Neural crest cell (in vitro differentiated cells): Measurements from ENCODE around the gene TNRC6C. TPM values are rescaled to one million over a fixed set of nuclear protein-coding genes. Genes with fewer than 3 reads are reported as not detected.

Experiments
- DNase-seq: peaks from one replicate; pipeline ENCODE4 v3.0.0; 2021; ENCODE audit warnings: low read depth, mixed read lengths, low spot score
- H3K27ac Mint-ChIP-seq: one replicate; pipeline ENCODE4 v1.8.0; 2021; ENCODE audit warnings: mild to moderate bottlenecking, mixed read lengths; ENCODE audit not compliant: unreplicated experiment
- H3K27me3 Mint-ChIP-seq: 2 replicates; pipeline ENCODE4 v1.8.0; 2021; ENCODE audit warnings: low read depth, mild to moderate bottlenecking, mixed read lengths
- H3K36me3 Mint-ChIP-seq: 2 replicates; pipeline ENCODE4 v1.8.0; 2021; ENCODE audit warnings: low read depth, mild to moderate bottlenecking, mixed read lengths
- H3K4me1 Mint-ChIP-seq: 2 replicates; pipeline ENCODE4 v1.8.0; 2021; ENCODE audit warnings: mixed read lengths
- H3K4me3 Mint-ChIP-seq: one replicate; pipeline ENCODE4 v1.8.0; 2021; ENCODE audit warnings: mild to moderate bottlenecking, mixed read lengths
- H3K9me3 Mint-ChIP-seq: 2 replicates; pipeline ENCODE4 v1.8.0; 2021; ENCODE audit warnings: mixed read lengths
- CTCF ChIP-seq: fragments of 200-600 bp; sonication (generic); conservative IDR thresholded peaks from 2 replicates; pipeline ENCODE4 v1.5.0; 2021; ENCODE audit warnings: antibody characterized with exemption, mild to moderate bottlenecking
- total RNA-seq: library from RNA; stranded (reverse); gene quantifications from 2 replicates; pipeline ENCODE4 v1.2.1, GENCODE V29; 2021

The TNRC6C gene
- total RNA-seq, 1 donor from 2014 or later = 40.5 TPM

GRCh38 chr17:78089576-78090281 is 131.2 kb downstream of the TNRC6C start:
- no peak for TF ChIP-seq CTCF
- peaks cover 22% of the 10 kb centered on the region for H3K36me3 Mint-ChIP-seq
- H3K4me3 Mint-ChIP-seq = no peak overlapping the region
- DNase-seq = no peak
- no peak overlapping the region for H3K27ac Mint-ChIP-seq
- no peaks in the 10 kb centered on the region for H3K4me1 Mint-ChIP-seq
- H3K27me3 Mint-ChIP-seq = no peaks in the 10 kb centered on the region
- H3K9me3 Mint-ChIP-seq = no peaks in the 10 kb centered on the region

GRCh38 chr17:78092794-78093324 is 134.4 kb downstream of the TNRC6C start:
- no peak overlapping the region for H3K4me3 Mint-ChIP-seq
- H3K9me3 Mint-ChIP-seq = no peaks in the 10 kb centered on the region

GRCh38 chr17:78095035-78095434 is 136.5 kb downstream of the TNRC6C start:
- H3K4me3 Mint-ChIP-seq = no peak overlapping the region
- peaks cover 29% of the 10 kb centered on the region for H3K36me3 Mint-ChIP-seq
- no peak for DNase-seq
- H3K9me3 Mint-ChIP-seq = peaks cover 2% of the 10 kb centered on the region
- no peak overlapping the region for H3K27ac Mint-ChIP-seq
- no peaks in the 10 kb centered on the region for H3K4me1 Mint-ChIP-seq
- no peaks in the 10 kb centered on the region for H3K27me3 Mint-ChIP-seq
- TF ChIP-seq CTCF = no peak

More at GRCh38 chr17:78092794-78093324, 134.4 kb downstream of the TNRC6C start:
- Mint-ChIP-seq H3K4me1 (no peaks in the 10 kb centered on the region), H3K27me3 (no peaks in the 10 kb centered on the region), H3K36me3 (peaks cover 12% of the 10 kb centered on the region), H3K27ac (no peak overlapping the region)
- no peak for TF ChIP-seq CTCF
- DNase-seq = no peak

GRCh38 chr17:78096093-78096492 is 137.6 kb downstream of the TNRC6C start:
- no peak overlapping the region for H3K27ac Mint-ChIP-seq
- no peaks in the 10 kb centered on the region for H3K27me3 Mint-ChIP-seq
- TF ChIP-seq CTCF = no peak
- peaks cover 4% of the 10 kb centered on the region for H3K9me3 Mint-ChIP-seq
- H3K36me3 Mint-ChIP-seq = peaks cover 35% of the 10 kb centered on the region
- H3K4me3 Mint-ChIP-seq = no peak overlapping the region
- H3K4me1 Mint-ChIP-seq = no peaks in the 10 kb centered on the region
- no peak for DNase-seq

GRCh38 chr17:78101112-78101511 is 142.6 kb downstream of the TNRC6C start:
- no peak overlapping the region for H3K27ac Mint-ChIP-seq
- no peak for TF ChIP-seq CTCF

More at GRCh38 chr17:78101112-78101511, 142.6 kb downstream of the TNRC6C start:
- Mint-ChIP-seq H3K4me3 (no peak overlapping the region), H3K27me3 (no peaks in the 10 kb centered on the region), H3K9me3 (peaks cover 4% of the 10 kb centered on the region), H3K4me1 (no peaks in the 10 kb centered on the region), H3K36me3 (peaks cover 36% of the 10 kb centered on the region)
- no peak for DNase-seq
